Right renal cortex interstitium (tissue), 3 donors: ENCODE measurements around the gene FBXO8. TPM values are rescaled to one million over a fixed set of nuclear protein-coding genes. Genes with fewer than 3 reads are reported as not detected.
"Not testable (repeated sequence)": the region's sequence is repeated elsewhere in the genome, so short reads cannot be mapped to it uniquely, and the experiment has no call there.

Experiments
- DNase-seq, 3 donors: peaks; one replicate each; pipeline ENCODE4 v3.0.0-alpha.2; 2013; ENCODE audit warnings: low read depth in 3 of 3, low spot score in 2 of 3
- polyA plus RNA-seq, 3 donors: library from polyadenylated mRNA; unstranded; fragments of 120-200 nt; gene quantifications; one replicate each; pipeline ENCODE4 v1.2.1, GENCODE V29; 2013; ENCODE audit not compliant: insufficient read length in 3 of 3

The FBXO8 gene, protein sequence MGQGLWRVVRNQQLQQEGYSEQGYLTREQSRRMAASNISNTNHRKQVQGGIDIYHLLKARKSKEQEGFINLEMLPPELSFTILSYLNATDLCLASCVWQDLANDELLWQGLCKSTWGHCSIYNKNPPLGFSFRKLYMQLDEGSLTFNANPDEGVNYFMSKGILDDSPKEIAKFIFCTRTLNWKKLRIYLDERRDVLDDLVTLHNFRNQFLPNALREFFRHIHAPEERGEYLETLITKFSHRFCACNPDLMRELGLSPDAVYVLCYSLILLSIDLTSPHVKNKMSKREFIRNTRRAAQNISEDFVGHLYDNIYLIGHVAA
- 10 to 100 TPM; 36.4 to 37.4 (median 37.0) TPM for polyA plus RNA-seq

DNA sequence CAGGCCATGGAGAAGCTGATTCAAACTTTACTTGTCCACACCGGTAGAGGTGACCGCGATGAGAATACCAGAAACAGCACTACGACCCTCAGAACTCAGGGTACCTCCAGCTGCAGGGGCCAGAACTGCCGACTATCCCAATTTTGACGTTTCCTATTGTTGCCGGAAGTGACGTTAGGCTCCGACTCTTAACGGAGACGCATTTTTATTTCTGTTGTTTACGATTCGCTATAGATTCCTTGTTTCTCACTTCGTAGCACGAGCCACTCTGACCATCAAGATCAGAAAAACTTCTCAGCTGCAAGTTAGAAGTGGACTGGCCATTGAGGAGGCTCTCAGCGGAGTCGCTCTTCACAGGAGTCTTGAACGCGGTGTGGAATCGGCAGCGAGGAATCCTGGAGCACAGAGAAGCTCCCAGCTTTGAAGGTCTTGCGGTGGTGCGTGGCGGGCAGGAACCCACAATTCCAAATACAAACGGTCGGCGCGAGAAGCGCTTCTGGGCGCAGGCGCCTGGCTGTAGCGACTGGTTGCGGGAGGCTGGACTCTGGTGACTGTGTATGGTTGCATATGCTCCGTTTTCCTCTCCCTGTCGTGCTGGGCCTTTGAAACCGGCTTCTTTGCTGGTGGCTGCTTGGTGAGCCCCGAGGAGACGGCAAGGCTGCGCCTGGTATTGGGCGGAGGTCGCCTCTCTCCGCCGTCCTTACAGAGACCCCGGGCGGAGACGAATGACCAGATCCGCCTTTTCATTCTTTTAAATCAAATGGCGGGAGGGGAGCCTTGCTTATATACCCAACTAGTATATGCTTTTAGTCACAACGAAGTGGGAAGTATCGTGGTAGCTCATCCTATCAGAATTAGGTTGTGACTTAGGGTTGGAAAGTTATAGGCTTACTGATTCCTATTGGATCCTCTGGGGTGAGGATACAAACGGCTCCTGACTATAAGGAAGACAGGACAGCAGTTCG, at the start of gene FBXO8, which contains the start of gene CEP44:
FBXO8 (minus strand) TSS at position 161 of the 965 bp plus-strand sequence. CDS start 20,575 bp downstream, outside the sequence.
CEP44 (plus strand) TSS at position 405 of the 965 bp plus-strand sequence. CDS start 15,211 bp downstream, outside the sequence.
- DNase-seq = peak; percentile 80 to 97 (median 89)

- no peak for DNase-seq
These were observed 49.5 kb upstream of the FBXO8 start for GRCh38 chr4:174332741-174333493.

DNA sequence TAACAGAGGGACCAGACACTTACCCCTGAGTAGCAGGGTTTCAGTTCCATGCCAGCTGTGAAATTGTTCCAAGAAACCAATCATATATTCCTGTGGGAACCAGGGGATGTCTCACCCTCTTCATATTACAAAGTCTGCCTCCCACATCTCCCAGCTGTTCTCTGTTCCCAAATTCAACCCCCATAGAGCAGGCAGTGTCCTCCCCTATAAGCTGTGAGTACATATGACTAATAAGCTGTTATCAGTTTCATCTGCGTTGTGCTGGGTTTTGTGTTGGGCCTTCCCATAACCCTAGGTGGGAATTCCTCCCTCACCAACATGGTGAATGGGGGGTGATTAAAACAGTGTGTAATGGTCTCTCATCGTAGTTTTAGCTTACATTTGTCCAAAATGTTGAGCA, 41.3 kb upstream of the FBXO8 start:
- no peak for DNase-seq

GRCh38 chr4:174324236-174324635, 40.8 kb upstream of the FBXO8 start:
- DNase-seq = no peak

DNA sequence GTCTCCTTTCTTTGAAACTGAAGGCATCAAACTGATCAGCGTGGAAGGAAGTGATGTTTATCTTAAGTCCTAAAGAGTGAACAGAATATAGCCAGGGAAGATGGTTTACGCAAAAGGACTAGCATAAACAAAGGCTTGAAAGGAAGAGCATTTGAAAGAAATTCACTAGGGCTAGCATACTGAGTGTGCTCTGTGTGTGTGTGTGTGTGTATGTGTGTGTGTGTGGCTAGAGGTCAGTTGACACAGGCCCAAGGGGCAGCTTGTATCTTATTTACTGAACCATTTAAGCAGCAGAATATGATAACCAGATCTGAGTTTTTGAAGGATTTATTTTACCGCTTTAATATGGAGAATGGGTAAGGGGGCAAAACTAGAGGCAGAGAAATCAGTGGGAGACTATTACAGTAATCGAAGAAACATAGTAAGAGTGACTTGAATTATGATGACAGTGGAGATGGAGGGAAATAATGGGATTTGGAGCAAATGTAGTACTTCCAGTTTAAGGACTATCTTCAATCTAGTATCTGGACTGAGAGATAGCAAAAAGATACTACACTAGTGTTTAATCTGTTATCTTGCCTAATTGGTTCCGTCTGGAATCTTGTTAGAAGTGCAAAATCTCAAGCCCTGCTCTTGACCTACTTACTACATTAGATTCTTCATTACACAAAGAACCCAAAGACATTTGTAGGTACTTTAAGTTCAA, 37.2 kb upstream of the FBXO8 start:
- DNase-seq = no peak

- DNase-seq = peak in 1 of 3 donors; percentile 5
These were observed 35.6 kb upstream of the FBXO8 start for GRCh38 chr4:174318829-174319764.

GRCh38 chr4:174317531-174317930, 34.1 kb upstream of the FBXO8 start:
- no peak for DNase-seq

DNA sequence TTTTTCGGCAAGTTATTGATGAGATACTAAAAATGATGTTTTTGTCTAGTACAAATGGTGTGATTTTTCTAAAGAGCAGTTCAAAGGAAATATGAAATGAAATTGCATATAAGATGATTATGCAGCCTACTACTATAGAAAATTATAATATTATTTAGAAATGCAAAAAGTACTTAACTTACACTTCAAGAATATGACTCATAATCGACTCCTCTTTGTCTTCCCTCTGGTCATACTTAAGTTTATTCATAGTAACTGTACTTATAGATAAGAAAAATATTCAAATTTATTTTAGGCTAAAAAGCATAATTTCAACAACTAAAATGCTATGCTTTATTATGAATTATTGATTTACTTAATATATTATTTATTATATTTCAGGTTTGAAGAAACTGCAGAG, 33.5 kb upstream of the FBXO8 start:
- DNase-seq = no peak

GRCh38 chr4:174316546-174316945, 33.1 kb upstream of the FBXO8 start:
- no peak for DNase-seq

DNA sequence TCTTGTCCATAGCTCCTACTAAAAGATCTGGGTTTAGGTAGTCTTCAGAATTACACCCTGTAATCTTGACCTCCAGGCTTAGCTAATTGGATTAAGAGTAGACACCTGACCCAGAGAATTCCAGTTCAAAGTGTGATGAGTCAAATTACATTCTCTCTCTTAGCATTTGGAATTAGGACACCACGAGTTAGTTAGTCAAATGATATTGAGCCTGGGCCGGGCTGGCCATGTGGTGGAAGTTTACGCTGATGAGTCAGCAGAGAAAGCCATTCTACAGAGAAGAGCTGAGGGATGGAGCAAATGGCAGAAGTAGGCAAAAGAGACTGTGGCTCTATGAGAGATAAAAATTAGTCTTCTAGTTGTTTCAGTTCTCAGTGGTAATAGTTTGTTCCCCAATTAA, 31.3 kb upstream of the FBXO8 start:
- DNase-seq = no peak

- DNase-seq = no peak
These were observed 30.8 kb upstream of the FBXO8 start for GRCh38 chr4:174314274-174314673.

GRCh38 chr4:174312993-174313392, 29.5 kb upstream of the FBXO8 start:
- no peak for DNase-seq

DNA sequence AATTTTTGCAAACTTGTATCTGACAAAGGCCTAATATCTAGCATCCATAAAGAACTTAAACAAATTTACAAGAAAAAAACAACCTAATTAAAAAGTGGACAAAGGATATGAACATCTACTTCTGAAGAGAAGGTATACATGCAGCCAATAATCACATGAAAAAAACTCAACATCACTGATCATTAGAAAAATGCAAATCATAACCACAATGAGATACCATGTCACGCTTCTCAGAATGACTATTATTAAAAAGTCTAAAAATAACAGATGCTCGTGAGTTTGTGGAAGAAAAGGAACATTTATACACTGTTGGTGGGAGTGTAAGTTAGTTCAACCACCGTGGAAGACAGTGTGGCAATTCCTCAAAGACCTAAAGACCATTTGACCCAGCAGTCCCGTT, 24.2 kb upstream of the FBXO8 start:
- DNase-seq = no peak

DNA sequence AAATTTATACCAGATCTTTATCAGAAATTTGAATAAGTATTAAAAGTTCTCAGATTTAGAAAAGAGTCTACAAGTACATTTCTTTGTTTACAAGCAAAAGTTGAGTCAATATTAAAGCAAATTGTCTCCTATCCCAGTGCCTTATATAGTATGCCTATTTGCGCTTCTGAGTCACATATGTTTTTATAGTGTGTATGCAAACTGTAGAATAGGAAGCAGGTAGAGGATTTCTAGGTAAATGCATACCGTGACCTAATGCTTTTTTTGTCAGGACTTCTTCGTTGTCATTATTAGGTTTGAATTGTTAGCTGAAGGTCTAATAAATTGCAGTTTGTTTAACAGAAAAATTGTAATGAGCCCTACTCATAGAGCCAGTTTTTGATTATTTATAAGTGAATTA, 22.5 kb upstream of the FBXO8 start:
- no peak for DNase-seq

DNA sequence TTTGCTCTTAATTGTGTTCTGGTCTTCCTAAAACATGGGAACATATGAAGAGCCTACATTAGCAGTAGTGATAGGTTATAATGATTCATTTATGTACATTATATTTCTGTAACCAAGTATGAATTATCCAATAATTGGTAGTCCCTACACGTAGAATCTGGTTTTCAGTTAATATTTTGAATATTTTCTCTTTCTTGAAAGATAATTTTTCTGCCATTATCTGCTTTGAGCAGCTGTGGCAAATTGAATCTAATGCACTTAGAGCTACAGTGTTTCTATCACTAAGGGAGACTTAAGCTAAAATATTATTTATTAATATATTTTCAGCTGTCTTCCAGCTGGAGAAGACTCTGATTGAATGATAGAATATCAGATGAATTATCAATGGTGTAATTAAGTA, 21.2 kb upstream of the FBXO8 start:
- no peak for DNase-seq

DNA sequence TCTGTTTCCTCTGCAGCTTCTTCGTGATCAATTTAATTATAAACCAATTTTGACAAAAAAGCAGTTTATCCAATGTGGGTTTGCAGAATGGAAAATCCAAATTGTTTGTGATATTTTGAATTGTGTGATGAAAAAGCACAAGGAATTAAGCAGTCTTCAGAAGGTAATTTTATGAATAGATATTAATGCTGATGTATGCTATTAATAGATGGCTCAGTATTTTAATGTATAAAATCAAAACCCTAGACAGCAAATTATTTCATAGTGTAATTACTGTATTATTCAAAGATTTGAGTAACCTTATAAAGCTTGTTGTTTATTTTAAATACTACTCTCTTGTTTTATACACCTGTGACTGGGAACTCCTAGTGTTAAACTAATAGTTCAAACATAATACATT, 20.2 kb upstream of the FBXO8 start:
- DNase-seq = no peak

DNA sequence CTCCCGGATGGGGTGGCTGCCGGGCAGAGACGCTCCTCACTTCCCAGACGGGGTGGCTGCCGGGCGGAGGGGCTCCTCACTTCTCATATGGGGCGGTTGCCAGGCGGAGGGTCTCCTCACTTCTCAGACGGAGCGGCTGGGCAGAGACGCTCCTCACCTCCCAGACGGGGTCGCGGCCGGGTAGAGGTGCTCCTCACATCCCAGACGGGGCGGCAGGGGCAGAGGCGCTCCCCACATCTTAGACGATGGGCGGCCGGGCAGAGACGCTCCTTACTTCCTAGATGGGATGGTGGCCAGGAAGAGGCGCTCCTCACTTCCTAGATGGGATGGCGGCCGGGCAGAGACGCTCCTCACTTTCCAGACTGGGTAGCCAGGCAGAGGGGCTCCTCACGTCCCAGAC, 11.7 kb upstream of the FBXO8 start:
- not testable (repeated sequence) for DNase-seq

- not testable (repeated sequence) for DNase-seq
These were observed 11.2 kb upstream of the FBXO8 start for GRCh38 chr4:174294641-174295040.

- no peak for DNase-seq
These were observed 9.0 kb upstream of the FBXO8 start for GRCh38 chr4:174292473-174292872.
